ENCODE measurements around the gene EEF2K. TPM values are rescaled to one million over a fixed set of nuclear protein-coding genes. Genes with fewer than 3 reads are reported as not detected.
"Not testable (repeated sequence)": the region's sequence is repeated elsewhere in the genome, so short reads cannot be mapped to it uniquely, and the experiment has no call there.

EEF2K gene
- total RNA-seq, 4 donors from 2014 or later, result 14.7 to 59.9 (median 26.4) TPM

DNA sequence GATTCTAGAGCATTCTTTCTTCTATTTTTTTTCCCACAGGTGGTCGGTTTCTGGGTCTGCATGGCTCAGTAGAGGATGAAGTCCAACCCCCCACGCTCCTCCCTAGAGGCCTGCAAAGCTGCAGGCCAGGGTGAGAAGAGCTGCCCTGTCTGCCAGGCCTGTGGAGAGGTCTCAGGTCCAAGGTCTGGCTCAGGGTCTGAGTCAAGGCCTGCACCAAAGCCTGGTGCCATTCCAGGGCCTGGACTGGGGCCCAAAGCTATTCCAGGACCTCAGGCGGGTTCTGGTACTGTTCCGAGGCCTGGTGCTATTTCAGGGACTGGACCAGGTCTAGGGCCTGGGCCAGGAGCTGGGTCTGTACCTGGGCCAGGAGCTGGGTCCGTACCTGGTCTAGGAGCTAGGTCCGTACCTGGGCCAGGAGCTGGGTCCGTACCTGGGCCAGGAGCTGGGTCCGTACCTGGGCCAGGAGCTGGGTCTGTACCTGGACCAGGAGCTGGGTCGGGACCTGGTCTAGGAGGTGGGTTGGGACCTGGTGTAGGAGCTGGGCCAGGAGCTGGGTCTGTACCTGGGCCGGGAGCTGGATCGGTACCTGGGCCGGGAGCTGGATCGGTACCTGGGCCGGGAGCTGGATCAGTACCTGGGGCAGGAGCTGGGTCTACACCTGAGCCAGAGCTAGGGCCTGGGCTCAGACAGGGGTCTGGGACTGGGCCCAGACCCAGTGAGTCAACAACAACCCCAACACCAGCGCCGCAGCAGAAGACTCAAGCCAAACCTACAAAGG lies 40.4 kb upstream of the EEF2K start:
- TF ChIP-seq, protein P1, sequence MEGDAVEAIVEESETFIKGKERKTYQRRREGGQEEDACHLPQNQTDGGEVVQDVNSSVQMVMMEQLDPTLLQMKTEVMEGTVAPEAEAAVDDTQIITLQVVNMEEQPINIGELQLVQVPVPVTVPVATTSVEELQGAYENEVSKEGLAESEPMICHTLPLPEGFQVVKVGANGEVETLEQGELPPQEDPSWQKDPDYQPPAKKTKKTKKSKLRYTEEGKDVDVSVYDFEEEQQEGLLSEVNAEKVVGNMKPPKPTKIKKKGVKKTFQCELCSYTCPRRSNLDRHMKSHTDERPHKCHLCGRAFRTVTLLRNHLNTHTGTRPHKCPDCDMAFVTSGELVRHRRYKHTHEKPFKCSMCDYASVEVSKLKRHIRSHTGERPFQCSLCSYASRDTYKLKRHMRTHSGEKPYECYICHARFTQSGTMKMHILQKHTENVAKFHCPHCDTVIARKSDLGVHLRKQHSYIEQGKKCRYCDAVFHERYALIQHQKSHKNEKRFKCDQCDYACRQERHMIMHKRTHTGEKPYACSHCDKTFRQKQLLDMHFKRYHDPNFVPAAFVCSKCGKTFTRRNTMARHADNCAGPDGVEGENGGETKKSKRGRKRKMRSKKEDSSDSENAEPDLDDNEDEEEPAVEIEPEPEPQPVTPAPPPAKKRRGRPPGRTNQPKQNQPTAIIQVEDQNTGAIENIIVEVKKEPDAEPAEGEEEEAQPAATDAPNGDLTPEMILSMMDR (IDR thresholded peaks at IDR 0.05), result no peak
- ATAC-seq (ENCODE audit: low FRiP score), result no peak
- DNase-seq (ENCODE audit: low spot score), result no peak

DNA sequence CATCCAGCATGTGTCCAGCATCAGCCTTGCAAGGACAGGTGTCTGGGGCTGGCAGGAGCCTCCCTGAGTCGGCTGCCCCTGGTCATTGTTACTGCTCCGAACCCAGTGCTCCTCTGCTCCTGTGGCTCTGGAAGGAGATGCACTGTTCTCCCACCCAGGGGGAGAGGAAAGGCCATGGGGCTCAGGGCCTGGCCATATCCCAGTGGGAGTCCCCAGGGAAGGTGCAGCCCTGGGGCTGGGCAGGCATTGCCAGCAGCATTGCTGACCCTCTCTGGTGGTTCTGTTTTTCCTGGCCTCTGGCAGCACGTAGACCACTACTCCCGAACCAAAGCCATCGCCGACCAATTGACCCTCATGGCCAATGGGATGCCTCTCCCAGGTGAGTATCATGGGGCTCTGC lies 34.1 kb upstream of the EEF2K start:
- ATAC-seq (ENCODE audit: low FRiP score) (no peak), DNase-seq (ENCODE audit: low spot score) (no peak)
- TF ChIP-seq, protein P1 (IDR thresholded peaks at IDR 0.05), result no peak

DNA sequence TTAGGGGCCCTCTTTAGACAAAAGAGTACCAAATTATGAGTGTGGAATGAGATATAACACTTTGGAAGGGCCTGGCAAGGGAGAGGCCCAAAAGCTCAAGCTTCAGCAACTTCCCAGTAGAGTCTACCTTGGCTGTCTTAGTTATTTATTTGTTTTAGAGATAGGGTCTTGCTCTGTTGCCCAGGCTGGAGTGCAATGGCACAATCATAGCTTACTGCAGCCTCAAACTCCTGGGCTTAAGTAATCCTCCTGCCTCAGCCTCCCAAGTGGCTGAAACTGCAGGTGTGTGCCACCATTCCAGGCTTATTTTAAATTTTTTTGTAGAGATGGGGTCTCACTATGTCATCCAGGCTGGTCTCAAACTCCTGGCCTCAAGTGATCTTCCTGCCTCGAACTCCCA lies 33.4 kb upstream of the EEF2K start:
- not testable (repeated sequence) for DNase-seq (ENCODE audit: low spot score); ATAC-seq (ENCODE audit: low FRiP score)

DNA sequence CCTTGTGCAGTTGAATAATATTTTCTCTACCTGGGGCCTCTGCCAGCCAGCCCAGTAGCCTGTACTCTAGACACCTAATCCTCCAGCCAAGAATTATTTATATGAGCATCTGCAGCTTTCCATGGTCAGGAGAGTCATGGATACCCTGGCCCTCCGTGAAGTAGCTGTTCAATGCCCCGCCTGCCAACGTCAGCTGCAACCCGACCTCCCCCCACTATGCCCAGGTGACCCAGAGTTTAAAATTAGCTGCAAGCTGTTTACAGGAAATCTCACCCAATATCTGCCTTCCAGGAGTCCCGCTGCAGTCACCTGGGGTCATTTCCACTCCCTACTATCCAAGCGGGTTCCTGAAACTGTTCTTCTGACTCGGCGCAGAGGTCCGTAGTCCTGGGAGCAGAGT lies 31.4 kb upstream of the EEF2K start:
- no peak for ATAC-seq (ENCODE audit: low FRiP score)
- DNase-seq (ENCODE audit: low spot score), result no peak
- TF ChIP-seq, protein P1 (IDR thresholded peaks at IDR 0.05), result no peak

DNA sequence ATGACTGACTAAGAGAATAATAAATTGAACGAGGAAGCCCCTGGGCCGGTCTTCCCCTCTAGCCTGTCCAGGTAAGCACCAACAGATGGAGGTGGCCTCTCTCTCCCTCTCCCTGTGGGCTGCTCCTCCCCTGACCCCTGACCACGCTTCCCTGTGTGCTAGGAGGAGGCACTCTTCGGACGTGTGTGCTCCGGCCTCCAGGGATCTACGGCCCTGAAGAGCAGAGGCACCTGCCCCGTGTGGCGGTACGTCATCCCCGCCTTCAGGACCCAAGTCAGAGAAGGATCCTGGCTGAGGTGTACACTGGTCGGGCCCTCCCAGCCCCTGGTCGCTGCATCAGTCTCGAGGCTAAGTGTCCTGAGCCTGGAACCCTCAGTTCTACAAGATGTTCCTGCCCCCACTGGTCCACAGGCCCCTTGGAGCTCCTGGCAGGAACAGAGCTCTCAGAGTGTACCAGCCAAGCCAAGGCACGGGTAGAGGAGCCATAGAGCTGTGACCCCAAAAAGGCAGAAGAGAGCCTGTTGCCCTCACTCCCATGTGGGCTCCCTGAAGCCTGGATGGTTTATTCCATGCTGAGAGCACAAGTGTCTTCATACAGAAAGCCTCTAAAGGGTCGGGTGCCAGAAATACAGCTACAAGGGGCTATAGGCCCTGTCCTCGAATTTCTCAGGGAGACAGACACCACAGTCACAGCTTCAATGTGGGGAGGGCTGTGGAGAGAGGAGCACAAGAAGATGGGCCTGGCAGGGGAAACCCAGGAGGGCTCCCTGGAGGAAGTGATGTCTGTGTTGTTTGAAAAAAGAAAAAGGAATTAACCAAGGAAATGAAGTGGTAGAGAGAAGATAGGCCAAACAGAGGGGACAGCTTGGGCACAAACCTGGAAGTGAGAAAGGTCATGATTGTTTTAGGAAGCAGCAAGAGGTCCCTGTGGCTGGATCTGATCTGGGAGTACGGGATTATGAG lies 27.8 kb upstream of the EEF2K start:
- TF ChIP-seq, protein P1 (IDR thresholded peaks at IDR 0.05), result no peak
- no peak for ATAC-seq (ENCODE audit: low FRiP score)
- no peak for DNase-seq (ENCODE audit: low spot score)

DNA sequence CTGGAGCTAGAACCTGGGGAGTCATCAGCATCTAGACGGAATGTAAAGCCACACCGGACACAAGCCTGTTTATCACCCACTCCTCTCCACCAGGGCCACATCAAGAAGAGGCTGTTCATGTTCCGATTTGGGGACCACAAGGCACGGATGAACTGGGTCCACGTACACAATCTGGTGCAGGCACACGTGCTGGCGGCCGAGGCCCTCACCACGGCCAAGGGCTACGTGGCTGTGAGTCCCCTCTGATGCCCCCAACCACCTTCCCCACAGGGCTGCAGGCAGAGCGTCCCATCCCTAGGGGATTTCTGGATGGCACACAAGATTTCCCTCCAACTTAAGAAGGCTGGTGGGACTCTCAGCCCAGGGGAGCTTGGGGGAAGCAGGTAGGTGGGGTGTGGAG lies 24.7 kb upstream of the EEF2K start:
- ATAC-seq (ENCODE audit: low FRiP score) (no peak), DNase-seq (ENCODE audit: low spot score) (no peak)
- TF ChIP-seq, protein P1 (IDR thresholded peaks at IDR 0.05), result no peak

DNA sequence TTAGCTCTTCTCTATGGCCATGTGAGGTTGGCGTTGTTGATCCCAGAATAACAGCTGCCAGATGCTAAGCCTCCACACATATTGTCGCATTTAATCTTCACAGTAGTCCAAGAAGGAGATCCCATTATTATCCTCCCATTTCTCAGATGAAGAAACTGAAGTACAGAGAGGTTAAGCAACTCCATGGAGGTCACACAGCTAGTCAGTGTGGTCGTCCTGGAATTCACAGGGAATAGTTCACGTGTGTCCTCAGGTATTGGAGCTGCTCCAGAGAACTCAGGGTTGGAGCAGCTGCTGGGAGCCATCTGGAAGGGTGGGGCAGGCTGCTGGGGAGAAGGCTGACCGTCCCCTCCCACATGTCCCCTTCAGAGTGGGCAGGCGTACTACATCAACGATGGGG lies 24.2 kb upstream of the EEF2K start:
- ATAC-seq (ENCODE audit: low FRiP score) (no peak), DNase-seq (ENCODE audit: low spot score) (no peak)
- TF ChIP-seq, protein P1 (IDR thresholded peaks at IDR 0.05), result no peak
